GM12878 (cell line): ENCODE results near the gene RPL27A. TPM values are rescaled to one million over a fixed set of nuclear protein-coding genes. Genes with fewer than 3 reads are reported as not detected.

ENCODE experiments used
- ATAC-seq: fragments of 200-7000 bp; cut with Tn5 transposase; 3 replicates; pipeline ENCODE4 v1.9.1; 2020; ENCODE audit warnings: mild to moderate bottlenecking, moderate library complexity
- BruUV-seq: library from RNA; stranded (reverse); fragments of 400-500 nt; replicated peaks from 2 replicates; lab custom pipeline; 2021; lab: Mats Ljungman, UMichigan
- CTCF ChIA-PET: fragments of 300-600 bp; sonication (Branson Sonifier 250); formaldehyde crosslinking; extraction: SDS; loops from one replicate; lab custom pipeline; 2021; ENCODE audit warnings: inconsistent platforms; lab: Yijun Ruan, JAX
- POLR2A ChIA-PET: fragments of 350-600 bp; formaldehyde crosslinking; extraction: SDS; loops from one replicate; lab custom pipeline; 2021; ENCODE audit warnings: inconsistent platforms; lab: Charles Lee
- RAD21 ChIA-PET: fragments of 300-600 bp; sonication (Branson Sonifier 250); formaldehyde crosslinking; loops from one replicate; lab custom pipeline; 2023; ENCODE audit warnings: antibody characterized with exemption; ENCODE audit not compliant: unreplicated experiment; lab: Charles Lee
- SMC1A ChIA-PET: fragments of 300-600 bp; sonication (Branson Sonifier 250); formaldehyde crosslinking; loops from one replicate; lab custom pipeline; 2023; ENCODE audit not compliant: unreplicated experiment, uncharacterized antibody; lab: Charles Lee
- DNase-seq: peaks from one replicate; pipeline ENCODE4 v3.0.0-alpha.2; 2011; ENCODE audit warnings: low read depth, low spot score
- FAIRE-seq: peaks from 3 replicates; lab custom pipeline; 2011; peaks lifted over from hg19 to GRCh38; lab: Jason Lieb, UNC
- H2AFZ ChIP-seq: 2 replicates; pipeline ENCODE4 v1.6.0; 2011; ENCODE audit warnings: low read depth, low read length, control low read depth; ENCODE audit not compliant: control insufficient read depth
- H3K27ac ChIP-seq: 2 replicates; pipeline ENCODE4 v1.5.1; 2011; ENCODE audit warnings: control low read depth; ENCODE audit not compliant: control insufficient read depth, insufficient read depth
- H3K27me3 ChIP-seq, 2 experiments: replicated peaks in 1 of 2; 2 replicates each; pipeline versions ENCODE4 v1.6.0 to v1.6.1; 2011; ENCODE audit warnings: low read length in 1 of 2; ENCODE audit not compliant: control insufficient read depth in 2 of 2, insufficient read depth in 2 of 2
- H3K36me3 ChIP-seq, 2 experiments: 2 replicates each; pipeline ENCODE4 v1.5.1; 2011; ENCODE audit warnings: low read length in 1 of 2; ENCODE audit not compliant: control insufficient read depth in 2 of 2, insufficient read depth in 2 of 2
- H3K4me1 ChIP-seq: 2 replicates; pipeline ENCODE4 v1.6.1; 2011; ENCODE audit warnings: mild to moderate bottlenecking, low read length, moderate library complexity, mixed read lengths; ENCODE audit not compliant: control insufficient read depth, insufficient read depth
- H3K4me2 ChIP-seq: 2 replicates; pipeline ENCODE4 v1.6.0; 2011; ENCODE audit warnings: control low read depth; ENCODE audit not compliant: control insufficient read depth, insufficient read depth
- H3K4me3 ChIP-seq: fragments of 200-600 bp; sonication (generic); 2 replicates; pipeline ENCODE4 v1.5.1; 2016
- H3K79me2 ChIP-seq: 2 replicates; pipeline ENCODE4 v1.6.0; 2011; ENCODE audit warnings: low read length; ENCODE audit not compliant: control insufficient read depth, insufficient read depth
- H3K9ac ChIP-seq: 2 replicates; pipeline ENCODE4 v1.8.0; 2011; ENCODE audit warnings: low read length, control low read depth, mixed read lengths; ENCODE audit not compliant: control insufficient read depth, insufficient read depth
- H3K9me3 ChIP-seq: replicated peaks from 3 replicates; pipeline ENCODE4 v1.5.1; 2011; ENCODE audit warnings: mild to moderate bottlenecking, low read length; ENCODE audit not compliant: control insufficient read depth, insufficient read depth
- H4K20me1 ChIP-seq: 2 replicates; pipeline ENCODE4 v1.6.0; 2011; ENCODE audit not compliant: control insufficient read depth, insufficient read depth
- ATF7 ChIP-seq: fragments of 450-650 bp; IDR thresholded peaks from 2 replicates; pipeline ENCODE4 v1.6.1; 2016; ENCODE audit warnings: low read depth, mild to moderate bottlenecking
- ESRRA ChIP-seq: IDR thresholded peaks from 2 replicates; pipeline ENCODE4 v1.6.1; 2012; ENCODE audit warnings: mild to moderate bottlenecking, low read length, improper control_type of control experiment
- IKZF1 ChIP-seq: fragments of 450-650 bp; conservative IDR thresholded peaks from 2 replicates; pipeline ENCODE4 v1.6.1; 2017; ENCODE audit warnings: antibody characterized with exemption, mild to moderate bottlenecking
- NFYB ChIP-seq: IDR thresholded peaks from 2 replicates; pipeline ENCODE4 v1.6.1; 2011; ENCODE audit warnings: low read depth, mild to moderate bottlenecking, low read length, improper control_type of control experiment, moderate library complexity; ENCODE audit not compliant: insufficient read depth
- TCF12 ChIP-seq: IDR thresholded peaks from 2 replicates; pipeline ENCODE4 v1.6.1; 2011; ENCODE audit warnings: low read depth, mild to moderate bottlenecking, low read length
- ZBTB33 ChIP-seq: fragments of 450-650 bp; IDR thresholded peaks from 2 replicates; pipeline ENCODE4 v1.6.1; 2017; ENCODE audit warnings: mild to moderate bottlenecking
- ZNF687 ChIP-seq: fragments of 450-650 bp; IDR thresholded peaks from 2 replicates; pipeline ENCODE4 v1.6.1; 2017; ENCODE audit warnings: mild to moderate bottlenecking, moderate library complexity
- WGBS: methylation state at CpG from one replicate; pipeline ENCODE4 v1.1.6; 2016; ENCODE audit warnings: low lambda C conversion rate; ENCODE audit not compliant: insufficient replicate concordance, insufficient coverage; ENCODE audit errors: missing lambda C conversion rate; 5-methylcytosine and 5-hydroxymethylcytosine counted together
- in situ Hi-C: fragments of 300-500 bp; cut with MboI; formaldehyde crosslinking; loops from 9 replicates; pipeline ENCODE4 v1.14.3; 2018; ENCODE audit warnings: mixed read lengths
- intact Hi-C: fragments of 100-400 bp; cut with micrococcal nuclease; formaldehyde crosslinking; loops from one replicate; pipeline ENCODE4 v1.14.2; 2022; ENCODE audit not compliant: unreplicated experiment
- polyA plus RNA-seq, 11 experiments: library from polyadenylated mRNA; depleted of rRNA in 4 of 11; unstranded in 6 of 11; stranded (reverse) in 5 of 11; fragments of >200 nt; fragmentation: Nextera tagmentation in 4 of 11; fragmentation: Illumina TruSeq in 1 of 11; extraction: Ambion mirVana in 4 of 11; extraction: Trizol in 1 of 11; gene quantifications; 1 replicate in 1 of 11; 2 replicates in 10 of 11; pipeline versions ENCODE4 v1.2.1 to v1.2.3, GENCODE V29; 2011 to 2016; ENCODE audit warnings: inconsistent platforms in 2 of 11, missing spikeins in 2 of 11, low read depth in 1 of 11
- total RNA-seq, 4 experiments: library from RNA; depleted of rRNA in 3 of 4; stranded (reverse); fragments of >200 nt in 3 of 4; fragmentation: Illumina TruSeq in 1 of 4; extraction: Trizol in 1 of 4; gene quantifications; 2 replicates each; pipeline versions ENCODE4 v1.2.1 to v1.2.3, GENCODE V29; 2013 to 2021

The RPL27A gene
- total and polyA plus RNA-seq, 10 of the 15 experiments (the other 5 are each of a cell fraction or from before 2014, with no cell fraction given): 978 to 4,776 (median 1,959) TPM

- TF ChIP-seq NFYB (no peak), ATF7 (no peak), TCF12 (no peak), ZBTB33 (no peak), ZNF687 (no peak)
These were observed 42.2 kb upstream of the RPL27A start (continued) for GRCh38 chr11:8640267-8640906.

GRCh38 chr11:8641332-8641731, 41.3 kb upstream of the RPL27A start:
- ChIA-PET POLR2A (no interaction called here), RAD21 (no interaction called here), SMC1A (interaction anchor here (1.0 kb wide), 1 partner anchor 9 kb away, joined by 4 read pairs; no protein-coding TSS in a partner anchor), CTCF (no interaction called here)
- H3K27ac ChIP-seq: no peak overlapping the region
- 69% methylated on average over 2 of the region's 2 CpGs for WGBS
- no peak overlapping the region for H2AFZ ChIP-seq
- in situ Hi-C loops: no loop called here
- H3K9me3 ChIP-seq: no peaks in the 10 kb centered on the region
- H3K79me2 ChIP-seq: no peaks in the 10 kb centered on the region
- FAIRE-seq: no peak
- BruUV-seq: no TSS peak
- H3K27me3 ChIP-seq: no peaks in the 10 kb centered on the region
- H3K4me3 ChIP-seq: no peak overlapping the region
- no peak for DNase-seq
- H3K4me2 ChIP-seq: no peak overlapping the region
- no peak for ATAC-seq
- intact Hi-C loops: no loop called here
- TF ChIP-seq IKZF1 (no peak), ESRRA (no peak)
- H3K9ac ChIP-seq: no peak overlapping the region
- H4K20me1 ChIP-seq: no peaks in the 10 kb centered on the region
- peaks cover 8 to 32% of the 10 kb centered on the region in 2 experiments for H3K36me3 ChIP-seq
- peaks cover 6% of the 10 kb centered on the region; the same call in 1 of the 2 replicates for H3K4me1 ChIP-seq
